Measurements from ENCODE around the gene MAPK8.

MAPK8 gene

DNA sequence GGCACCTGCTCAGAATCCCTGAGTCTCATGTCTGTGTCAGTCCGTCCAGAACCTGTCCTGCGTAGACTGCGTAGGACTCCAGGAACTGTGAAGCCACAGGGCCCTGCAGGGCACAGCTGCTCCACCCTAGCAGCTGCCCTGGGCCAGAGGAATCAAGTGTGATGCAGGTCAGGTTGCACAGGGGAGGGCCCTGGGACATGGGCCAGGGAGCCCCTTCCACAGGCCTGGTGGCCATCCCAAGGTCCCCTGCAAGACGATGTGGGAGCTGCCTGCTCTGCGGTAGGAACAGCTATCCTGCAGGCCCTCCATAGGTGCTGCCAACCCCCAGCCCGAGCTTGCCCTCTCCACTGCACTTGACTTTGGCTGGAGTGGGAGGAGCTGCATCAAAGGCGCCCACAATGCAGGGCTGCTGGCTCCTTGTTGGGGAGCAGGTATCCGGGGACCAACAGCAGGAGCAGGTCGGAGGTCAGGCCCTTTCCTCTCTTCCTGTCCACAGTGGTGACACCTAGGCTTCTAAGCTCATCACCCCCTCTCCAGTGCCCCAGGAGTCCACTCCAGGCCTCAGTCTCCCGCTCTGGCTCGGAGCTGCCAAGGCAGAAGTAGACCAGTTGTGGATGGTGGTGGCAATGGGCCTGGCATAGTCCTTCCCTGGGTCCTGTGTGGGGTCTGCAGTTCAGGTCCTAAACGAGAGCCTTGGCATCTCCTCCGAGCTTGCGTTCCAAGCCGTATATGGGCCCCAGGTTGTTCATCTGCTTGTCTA lies 149.1 kb downstream of the MAPK8 start:
- no peak for TF ChIP-seq ZFX (IDR thresholded peaks at IDR 0.05)
- TF ChIP-seq, protein P1, sequence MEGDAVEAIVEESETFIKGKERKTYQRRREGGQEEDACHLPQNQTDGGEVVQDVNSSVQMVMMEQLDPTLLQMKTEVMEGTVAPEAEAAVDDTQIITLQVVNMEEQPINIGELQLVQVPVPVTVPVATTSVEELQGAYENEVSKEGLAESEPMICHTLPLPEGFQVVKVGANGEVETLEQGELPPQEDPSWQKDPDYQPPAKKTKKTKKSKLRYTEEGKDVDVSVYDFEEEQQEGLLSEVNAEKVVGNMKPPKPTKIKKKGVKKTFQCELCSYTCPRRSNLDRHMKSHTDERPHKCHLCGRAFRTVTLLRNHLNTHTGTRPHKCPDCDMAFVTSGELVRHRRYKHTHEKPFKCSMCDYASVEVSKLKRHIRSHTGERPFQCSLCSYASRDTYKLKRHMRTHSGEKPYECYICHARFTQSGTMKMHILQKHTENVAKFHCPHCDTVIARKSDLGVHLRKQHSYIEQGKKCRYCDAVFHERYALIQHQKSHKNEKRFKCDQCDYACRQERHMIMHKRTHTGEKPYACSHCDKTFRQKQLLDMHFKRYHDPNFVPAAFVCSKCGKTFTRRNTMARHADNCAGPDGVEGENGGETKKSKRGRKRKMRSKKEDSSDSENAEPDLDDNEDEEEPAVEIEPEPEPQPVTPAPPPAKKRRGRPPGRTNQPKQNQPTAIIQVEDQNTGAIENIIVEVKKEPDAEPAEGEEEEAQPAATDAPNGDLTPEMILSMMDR (conservative IDR thresholded peaks at IDR 0.05) = no peak
- H3K27ac ChIP-seq = no peak overlapping the region

DNA sequence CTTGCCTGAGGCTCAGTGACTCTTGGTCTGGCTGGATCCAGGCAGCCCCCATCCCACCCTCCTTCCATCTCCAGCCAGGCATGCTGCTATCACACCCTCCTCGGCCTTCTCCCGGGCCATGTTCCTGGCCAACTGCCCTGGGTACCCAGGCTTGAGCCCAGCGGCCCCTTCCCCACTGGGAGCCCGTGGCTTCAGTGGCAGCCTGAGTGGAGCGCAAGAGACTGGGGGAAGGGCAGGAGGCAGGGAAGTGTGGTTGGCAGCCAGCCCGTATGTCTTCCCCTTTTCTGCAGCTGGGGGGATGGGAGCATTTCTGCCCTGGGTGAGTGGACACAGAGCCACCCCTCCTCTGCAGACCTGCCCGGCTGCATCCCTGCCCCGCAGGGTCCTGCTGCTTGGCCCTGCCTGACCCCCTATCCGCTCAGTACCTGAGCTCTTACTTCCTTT lies 149.9 kb downstream of the MAPK8 start:
- no peak overlapping the region for H3K27ac ChIP-seq
- no peak for TF ChIP-seq ZFX (IDR thresholded peaks at IDR 0.05)
- TF ChIP-seq, protein P1 (conservative IDR thresholded peaks at IDR 0.05) = no peak

DNA sequence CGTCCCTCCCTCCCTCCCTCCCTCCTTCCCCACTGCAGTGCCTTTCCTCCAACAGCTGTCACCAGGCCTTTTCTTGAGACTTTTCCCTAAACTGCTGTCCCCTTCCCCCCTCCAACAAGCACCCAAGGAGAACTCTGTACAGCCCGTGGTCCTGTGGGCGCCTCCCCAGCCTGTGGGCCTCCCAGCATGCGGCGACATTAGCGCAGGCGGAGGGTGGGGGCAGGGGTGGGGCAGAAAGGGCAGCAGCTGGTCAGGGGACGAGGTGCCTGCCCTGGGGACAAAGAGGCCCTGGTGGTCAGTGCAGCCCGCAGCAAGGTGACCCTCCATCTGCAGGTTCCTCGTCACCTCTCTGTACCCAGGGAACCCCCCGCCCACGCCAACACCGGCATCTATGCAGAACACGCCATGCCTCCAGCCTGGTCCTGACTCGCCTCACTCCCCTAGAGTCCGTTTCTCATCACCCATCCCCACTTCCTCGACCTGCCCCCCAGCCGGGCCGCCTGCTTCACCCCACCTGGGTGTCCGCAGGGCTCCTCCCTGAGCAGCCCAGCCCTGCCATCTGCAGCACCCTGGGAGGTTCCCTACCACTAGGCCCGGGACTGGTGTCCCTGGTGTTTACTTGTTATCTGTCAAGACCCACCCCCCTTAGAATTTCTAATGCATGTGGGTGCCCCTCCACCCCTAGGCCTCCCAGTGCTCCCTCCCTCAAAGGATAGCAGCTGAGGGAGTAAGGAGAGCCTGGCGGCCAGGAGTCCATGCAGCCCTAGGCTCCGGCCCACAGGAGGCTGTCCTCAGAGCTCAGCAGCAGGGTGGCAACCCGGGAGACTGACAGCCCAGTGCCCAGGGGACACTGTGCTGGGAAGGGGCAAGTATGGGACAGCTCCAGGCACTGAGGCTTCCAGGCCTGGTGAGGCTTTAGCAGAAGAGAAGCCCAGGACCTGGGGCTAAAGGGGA lies 150.6 kb downstream of the MAPK8 start:
- no peak overlapping the region for H3K27ac ChIP-seq

DNA sequence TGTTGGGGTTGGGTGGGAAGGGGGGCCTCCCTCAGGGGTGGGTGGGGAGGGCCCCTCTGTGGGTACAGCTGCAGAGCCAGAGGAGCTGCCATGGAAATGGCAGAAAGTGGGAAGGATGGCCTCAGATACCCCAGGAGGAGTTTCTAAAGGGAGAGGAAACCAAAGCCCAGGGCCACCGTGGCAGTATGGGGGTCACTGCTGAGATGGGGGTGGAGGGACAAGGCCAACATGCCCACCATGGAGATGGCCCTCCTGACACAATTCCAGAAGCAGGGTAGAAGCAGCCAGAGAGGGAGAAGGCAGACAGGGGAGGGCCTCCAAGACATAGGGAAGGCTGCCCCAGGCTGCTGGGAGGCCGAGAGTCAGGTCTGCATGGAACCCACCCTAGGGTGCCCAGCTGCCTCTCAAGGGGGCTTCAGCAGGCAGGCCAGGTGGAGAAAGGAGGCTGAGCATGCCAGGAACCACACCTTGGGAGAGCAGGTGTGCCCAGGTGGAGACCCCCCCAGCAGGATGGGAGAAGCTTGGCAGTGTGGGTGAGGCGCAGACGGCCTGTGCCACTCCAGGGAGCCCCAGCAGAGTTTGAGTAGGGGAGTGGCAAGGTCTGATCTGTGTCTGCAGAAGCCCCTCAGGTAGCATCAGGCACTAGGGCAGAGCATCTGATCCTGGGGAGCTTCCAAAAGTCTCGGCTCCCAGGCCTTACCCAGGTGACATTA lies 151.6 kb downstream of the MAPK8 start:
- TF ChIP-seq, protein P1 (conservative IDR thresholded peaks at IDR 0.05) = no peak
- TF ChIP-seq ZFX (IDR thresholded peaks at IDR 0.05) = no peak
- no peak overlapping the region for H3K27ac ChIP-seq

More for the DNA sequence above, 150.6 kb downstream of the MAPK8 start:
- TF ChIP-seq, protein P1 (conservative IDR thresholded peaks at IDR 0.05) = no peak
- TF ChIP-seq ZFX (IDR thresholded peaks at IDR 0.05) = no peak

DNA sequence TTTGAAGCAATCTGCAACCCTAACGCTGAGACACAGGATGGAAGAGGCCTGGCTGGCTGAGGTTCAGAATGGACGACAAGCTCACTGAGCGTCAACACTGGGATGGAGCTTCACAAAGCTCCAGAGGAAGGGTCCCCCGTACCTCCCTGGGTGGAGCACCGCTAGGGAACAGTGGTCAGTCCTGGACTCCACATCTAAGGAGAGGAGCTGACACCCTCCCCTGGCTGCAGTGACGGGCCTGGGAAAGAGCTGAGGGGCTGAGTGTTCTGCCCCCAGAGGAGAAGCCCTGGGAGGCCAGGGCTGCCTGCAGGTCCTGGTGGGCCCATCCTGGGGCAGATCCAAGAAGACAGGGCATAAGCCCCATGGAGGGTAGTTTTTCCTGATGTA lies 152.2 kb downstream of the MAPK8 start:
- TF ChIP-seq, protein P1 (conservative IDR thresholded peaks at IDR 0.05) = no peak
- no peak for TF ChIP-seq ZFX (IDR thresholded peaks at IDR 0.05)
- no peak overlapping the region for H3K27ac ChIP-seq

DNA sequence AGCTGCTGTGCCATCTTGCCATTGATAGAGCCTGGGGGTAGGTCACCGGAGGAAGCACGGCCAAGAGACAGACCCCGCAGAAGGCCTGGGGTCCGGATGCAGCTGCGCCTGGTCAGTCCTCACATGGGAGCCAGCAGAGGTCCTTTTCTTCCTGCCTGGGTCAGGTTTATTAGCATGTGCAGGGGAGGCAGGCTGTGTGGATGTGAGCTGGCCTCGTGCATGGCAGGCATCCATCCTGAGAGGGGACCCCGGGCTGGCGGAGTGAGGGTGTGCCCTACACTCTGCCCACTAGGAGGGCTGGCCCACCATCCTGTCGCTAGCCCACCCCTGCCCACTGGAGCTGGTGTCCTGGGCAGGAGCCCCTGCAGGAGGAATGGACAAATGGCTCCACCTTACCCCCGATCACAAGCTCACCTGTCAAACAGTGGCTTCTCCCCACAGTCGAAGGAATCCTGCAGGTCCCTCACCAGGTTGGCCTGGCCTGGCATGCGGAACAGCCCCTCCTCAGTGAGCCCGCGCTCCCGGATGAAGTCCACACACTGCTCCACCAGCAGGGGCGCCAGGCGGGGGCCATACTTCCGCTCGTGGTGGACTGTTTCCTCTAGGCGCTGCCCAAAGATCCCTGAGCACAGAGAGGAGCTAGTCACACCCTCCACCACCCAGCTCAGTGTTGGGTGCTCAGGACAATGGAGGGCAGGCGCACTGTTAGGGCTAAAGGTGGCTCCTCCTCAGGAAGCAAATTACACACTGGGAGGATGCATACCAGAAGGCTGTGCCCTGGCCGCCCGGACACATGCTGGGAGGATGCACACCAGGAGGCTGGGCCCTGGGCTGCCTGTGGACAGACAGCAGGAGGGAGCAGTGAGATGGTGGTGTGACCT lies 153.0 kb downstream of the MAPK8 start:
- no peak overlapping the region for H3K27ac ChIP-seq
- TF ChIP-seq, protein P1 (conservative IDR thresholded peaks at IDR 0.05) = no peak
- TF ChIP-seq ZFX (IDR thresholded peaks at IDR 0.05) = no peak
